Amniotic epithelial cell (primary cell): ENCODE data around the gene SLC5A6.
A peak's percentile ranks its signal among the peaks of the same experiment; 100 is the strongest.

Experiments
- DNase-seq: peaks from one replicate; pipeline ENCODE4 v3.0.0-alpha.2; 2010; ENCODE audit warnings: low read depth

SLC5A6 gene

DNA sequence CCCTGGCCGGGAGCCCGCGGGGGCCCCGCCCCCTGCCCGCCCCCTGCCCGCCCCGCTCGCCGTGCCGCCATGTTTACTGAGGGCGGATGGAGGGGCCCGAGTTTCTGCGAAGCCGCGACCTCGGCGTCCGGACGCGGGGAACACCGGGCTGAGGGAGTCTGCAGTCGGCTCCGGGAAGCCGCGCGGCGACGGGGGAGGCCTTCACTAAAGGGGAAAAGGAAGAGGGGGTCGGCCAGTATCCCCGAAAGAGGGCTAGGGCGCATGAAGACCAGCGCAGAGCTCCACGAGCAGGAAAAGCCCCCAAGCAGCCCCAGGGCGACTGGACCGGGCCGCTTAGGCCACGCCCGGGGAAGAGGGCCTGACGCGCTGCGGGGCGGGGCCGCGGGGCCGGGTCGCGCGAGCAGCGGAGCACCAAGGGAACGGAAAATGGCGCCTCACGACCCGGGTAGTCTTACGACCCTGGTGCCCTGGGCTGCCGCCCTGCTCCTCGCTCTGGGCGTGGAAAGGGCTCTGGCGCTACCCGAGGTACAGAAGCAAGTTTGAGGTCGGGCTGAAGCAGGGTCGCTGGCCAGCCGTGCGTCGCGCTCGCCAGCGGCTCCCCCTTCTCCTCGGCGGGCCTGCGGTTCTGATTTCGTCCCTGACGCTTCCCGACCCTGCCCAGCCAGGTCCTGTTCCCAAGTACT is at the start of gene SLC5A6, which contains the start of gene ATRAID:
SLC5A6 (minus strand) TSS at position 326 of the 683 bp plus-strand sequence. CDS start 4,618 bp downstream, outside the sequence.
ATRAID (plus strand) TSS at position 99 of the 683 bp plus-strand sequence; CDS start at position 427, 328 bp downstream.
- peak; percentile 81 for DNase-seq

GRCh38 chr2:27261241-27261925 is 49.3 kb upstream of the SLC5A6 start:
- no peak for DNase-seq

DNA sequence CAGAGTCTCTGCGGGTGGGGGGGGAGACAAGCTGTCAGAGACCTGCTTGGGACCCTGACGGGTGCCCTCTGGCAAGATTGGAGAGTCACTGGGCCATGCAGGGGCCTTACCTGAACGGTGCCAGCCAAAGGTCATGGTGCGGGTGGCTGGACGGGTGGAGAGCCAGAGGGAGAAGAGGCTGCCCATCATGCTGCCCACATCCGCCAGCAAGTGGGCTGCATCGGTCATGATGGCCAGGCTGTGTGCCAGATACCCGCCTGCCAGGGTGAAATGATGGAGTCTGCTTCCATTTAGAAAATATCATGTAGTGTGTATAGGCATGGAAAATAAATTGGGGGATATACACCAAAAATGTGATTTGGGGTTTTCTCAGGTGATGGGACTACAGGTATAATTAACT is 46.0 kb upstream of the SLC5A6 start:
- no peak for DNase-seq

DNA sequence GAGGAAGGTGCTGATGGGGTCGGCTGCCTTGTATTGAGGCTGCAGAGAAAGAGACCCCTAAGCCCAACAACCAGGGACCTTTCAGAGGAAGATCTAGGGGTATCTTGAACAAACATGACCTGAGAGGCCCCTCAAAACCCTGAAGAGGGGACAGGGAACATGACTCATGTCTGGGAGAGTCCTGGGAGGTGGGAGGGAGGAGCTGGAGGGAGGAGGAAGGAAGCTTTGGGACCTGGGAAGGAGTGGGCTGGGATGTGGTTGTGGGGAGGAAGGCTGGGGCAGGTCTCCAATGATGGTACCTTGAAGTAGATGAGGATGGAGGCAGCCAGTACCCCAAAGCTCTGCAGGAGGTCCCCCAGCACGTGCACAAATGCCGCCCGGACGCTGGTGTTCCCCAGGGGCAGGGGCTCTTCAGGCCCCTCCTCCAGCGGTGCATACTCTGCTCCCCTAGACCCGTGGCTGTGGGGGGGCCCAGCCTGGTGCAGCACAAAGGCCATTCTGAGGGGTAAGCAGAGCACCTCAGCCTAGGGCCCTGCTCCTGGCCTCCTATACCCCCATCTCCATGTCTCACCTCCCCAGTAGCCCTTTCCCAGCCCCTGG is 44.9 kb upstream of the SLC5A6 start:
- DNase-seq: no peak

GRCh38 chr2:27255660-27256059 is 43.6 kb upstream of the SLC5A6 start:
- peak; percentile 18 for DNase-seq

DNA sequence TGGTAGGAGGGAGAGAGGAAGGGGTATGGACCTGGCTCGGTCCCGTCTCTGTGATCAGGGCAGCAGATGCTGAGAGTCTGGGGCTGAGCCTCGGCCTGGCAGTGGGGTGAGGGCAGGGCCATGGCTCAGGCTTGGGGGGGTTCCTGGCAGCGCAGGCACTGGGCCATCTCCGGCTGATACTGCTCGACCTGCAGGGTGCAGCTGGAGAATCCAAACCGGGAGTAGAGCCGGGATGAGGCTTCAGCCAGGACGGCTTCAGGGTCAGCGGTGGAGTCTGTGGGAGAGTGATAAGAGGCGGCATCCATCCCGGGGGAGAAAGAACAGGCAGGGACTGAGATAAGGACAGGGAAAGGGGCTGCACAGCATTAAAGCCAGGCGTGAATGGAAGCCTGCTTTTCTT is 43.1 kb upstream of the SLC5A6 start:
- peak; percentile 12 for DNase-seq

- no peak for DNase-seq
Measured at GRCh38 chr2:27251766-27252165, 39.7 kb upstream of the SLC5A6 start.

- no peak for DNase-seq
Measured at GRCh38 chr2:27250652-27251379, 38.7 kb upstream of the SLC5A6 start.

DNA sequence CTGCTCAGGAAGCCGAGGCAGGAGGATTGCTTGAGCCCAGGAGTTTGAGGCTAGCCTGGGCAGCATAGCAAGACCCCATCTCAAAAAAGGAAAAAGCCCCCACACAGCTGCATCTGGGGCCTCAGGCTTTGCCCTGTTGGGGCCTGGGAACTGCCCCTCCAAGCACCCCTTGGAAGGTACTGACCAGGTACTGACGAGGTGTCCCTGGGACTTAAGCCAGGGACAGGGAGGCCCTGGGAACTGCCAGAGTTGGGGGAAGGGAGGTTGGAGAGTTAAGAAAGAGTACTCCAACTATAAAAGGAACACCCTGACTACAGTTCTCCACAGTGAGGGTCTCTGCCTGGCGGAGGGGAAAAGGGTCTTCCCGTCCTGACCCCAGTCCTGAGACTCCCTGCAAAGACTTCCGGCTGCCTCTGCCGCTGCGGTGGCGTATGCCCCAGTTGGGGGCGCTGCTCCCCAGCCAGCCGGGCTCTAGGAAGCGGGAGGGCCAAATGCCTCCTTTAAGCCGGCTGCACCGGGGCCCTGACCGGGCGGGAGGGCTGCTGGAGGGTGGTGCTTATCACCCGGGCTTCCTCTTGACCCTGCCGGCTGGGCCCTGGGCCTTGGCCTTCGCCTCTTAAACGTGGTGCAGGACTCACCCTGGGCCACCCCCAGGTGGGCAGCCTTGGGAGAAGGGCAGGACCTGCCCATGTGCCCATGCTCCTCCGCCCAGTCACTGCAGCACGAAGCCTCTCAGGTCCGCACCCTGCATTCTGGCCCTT is 38.0 kb upstream of the SLC5A6 start:
- DNase-seq: peak; percentile 27

GRCh38 chr2:27249159-27249890 is 37.3 kb upstream of the SLC5A6 start:
- DNase-seq: no peak

- DNase-seq: no peak
Measured at GRCh38 chr2:27247893-27248292, 35.8 kb upstream of the SLC5A6 start.

GRCh38 chr2:27245626-27246025 is 33.6 kb upstream of the SLC5A6 start:
- no peak for DNase-seq

DNA sequence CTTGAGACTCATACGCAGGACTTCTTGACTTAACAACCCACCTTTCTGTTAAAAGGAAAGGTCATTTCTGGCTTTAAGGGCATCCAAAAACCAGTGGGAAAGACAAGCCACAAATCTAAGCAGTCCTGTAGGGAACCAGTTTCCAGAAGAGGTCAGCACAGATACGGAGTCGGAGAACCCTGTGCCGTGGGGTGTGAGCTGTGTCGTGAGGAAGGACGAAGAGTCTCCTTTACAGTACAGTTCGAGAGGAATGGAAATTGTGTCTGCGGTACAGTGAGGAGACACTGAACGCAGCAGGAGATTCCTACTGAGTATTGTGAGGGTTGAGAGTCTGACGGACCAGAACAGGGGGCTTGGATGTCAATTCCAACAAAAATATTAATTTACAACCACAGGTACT is 33.0 kb upstream of the SLC5A6 start:
- no peak for DNase-seq

GRCh38 chr2:27243391-27244130 is 31.5 kb upstream of the SLC5A6 start:
- DNase-seq: peak; percentile 57

DNA sequence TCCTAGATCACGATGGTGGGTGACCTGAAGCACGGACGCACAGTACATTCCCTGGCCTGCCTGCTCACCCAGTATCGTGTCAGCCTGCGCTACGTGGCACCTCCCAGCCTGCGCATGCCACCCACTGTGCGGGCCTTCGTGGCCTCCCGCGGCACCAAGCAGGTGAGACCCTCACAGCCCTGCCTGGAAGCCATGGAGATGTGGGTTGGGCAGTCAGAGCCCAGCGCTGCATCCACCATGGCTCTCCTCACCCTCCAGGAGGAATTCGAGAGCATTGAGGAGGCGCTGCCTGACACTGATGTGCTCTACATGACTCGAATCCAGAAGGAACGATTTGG is 30.5 kb upstream of the SLC5A6 start:
- DNase-seq: no peak

GRCh38 chr2:27241761-27242613 is 29.9 kb upstream of the SLC5A6 start:
- DNase-seq: no peak

- DNase-seq: no peak
Measured at GRCh38 chr2:27240406-27240805, 28.3 kb upstream of the SLC5A6 start.

- no peak for DNase-seq
Measured at GRCh38 chr2:27238976-27239375, 26.9 kb upstream of the SLC5A6 start.

DNA sequence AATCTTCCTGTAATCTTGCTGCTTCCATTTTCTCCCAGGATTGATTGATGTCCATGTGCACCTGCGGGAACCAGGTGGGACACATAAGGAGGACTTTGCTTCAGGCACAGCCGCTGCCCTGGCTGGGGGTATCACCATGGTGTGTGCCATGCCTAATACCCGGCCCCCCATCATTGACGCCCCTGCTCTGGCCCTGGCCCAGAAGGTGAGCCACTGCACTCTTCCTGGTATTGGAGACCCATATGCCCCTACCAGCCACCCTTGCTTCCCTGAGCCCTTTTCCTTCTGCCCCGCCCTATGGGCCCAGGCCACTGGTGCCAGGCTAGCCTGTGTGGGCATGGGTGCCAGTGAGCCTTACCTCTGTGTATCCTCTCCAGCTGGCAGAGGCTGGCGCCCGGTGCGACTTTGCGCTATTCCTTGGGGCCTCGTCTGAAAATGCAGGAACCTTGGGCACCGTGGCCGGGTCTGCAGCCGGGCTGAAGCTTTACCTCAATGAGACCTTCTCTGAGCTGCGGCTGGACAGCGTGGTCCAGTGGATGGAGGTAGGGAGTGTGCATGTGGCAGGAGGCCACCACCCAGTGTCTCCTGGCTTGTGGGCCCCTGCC is 25.4 kb upstream of the SLC5A6 start:
- DNase-seq: no peak
